B cell (primary cell): ENCODE results near the gene GGCX. TPM values are rescaled to one million over a fixed set of nuclear protein-coding genes. Genes with fewer than 3 reads are reported as not detected.

Experiments used
- ATAC-seq: fragments of 200-7000 bp; cut with Tn5 transposase; one replicate; pipeline ENCODE4 v1.10.0; 2021; ENCODE audit warnings: low read depth, mild to moderate bottlenecking, moderate number of reproducible peaks, moderate library complexity
- CTCF ChIA-PET: fragments of 350-600 bp; sonication (Branson Sonifier 250); formaldehyde crosslinking; loops from one replicate; lab custom pipeline; 2021; ENCODE audit warnings: antibody characterized with exemption, inconsistent platforms; lab: Charles Lee
- POLR2A ChIA-PET: fragments of 350-600 bp; sonication (Branson Sonifier 250); formaldehyde crosslinking; loops from one replicate; lab custom pipeline; 2021; ENCODE audit warnings: antibody characterized with exemption; lab: Charles Lee
- DNase-seq: peaks from one replicate; pipeline ENCODE4 v3.0.0; 2013
- H2AFZ ChIP-seq: 2 replicates; pipeline ENCODE4 v1.6.1; 2012; ENCODE audit warnings: mild to moderate bottlenecking, low read depth, low read length; ENCODE audit not compliant: insufficient read depth, poor library complexity, severe bottlenecking
- H3K27ac ChIP-seq, 2 donors: 1 replicate in 1 of 2; 2 replicates in 1 of 2; pipeline ENCODE4 v1.5.1; 2012 to 2013; ENCODE audit warnings: low read length in 2 of 2, mild to moderate bottlenecking in 2 of 2, moderate library complexity in 1 of 2
- H3K27me3 ChIP-seq, 4 experiments: fragments of 200-600 bp in 1 of 4; sonication (generic) in 1 of 4; replicated peaks in 1 of 4; 1 replicate in 2 of 4; 2 replicates in 2 of 4; pipeline versions ENCODE4 v1.6.1 to v1.7.0; 2013 to 2016; ENCODE audit warnings: low read length in 3 of 4, mild to moderate bottlenecking in 2 of 4, mixed read lengths in 1 of 4, moderate library complexity in 1 of 4; ENCODE audit not compliant: insufficient read depth in 4 of 4, control insufficient read depth in 3 of 4; ENCODE audit errors: control extremely low read depth in 1 of 4
- H3K36me3 ChIP-seq, 2 experiments: replicated peaks in 1 of 2; 1 replicate in 1 of 2; 2 replicates in 1 of 2; pipeline versions ENCODE4 v1.6.1 to v1.7.1; 2013; ENCODE audit warnings: low read length in 1 of 2; ENCODE audit not compliant: insufficient read depth in 2 of 2, control insufficient read depth in 1 of 2; ENCODE audit errors: control extremely low read depth in 1 of 2, extremely low read depth in 1 of 2
- H3K4me1 ChIP-seq, 2 donors: fragments of 200-600 bp in 1 of 2; sonication (generic) in 1 of 2; 1 replicate in 1 of 2; 2 replicates in 1 of 2; pipeline versions ENCODE4 v1.5.1 to v1.6.1; 2013 to 2017; ENCODE audit warnings: low read length in 2 of 2; ENCODE audit not compliant: control insufficient read depth in 2 of 2, insufficient read depth in 2 of 2
- H3K4me2 ChIP-seq: replicated peaks from 2 replicates; pipeline ENCODE3; 2012; ENCODE audit warnings: mild to moderate bottlenecking, low read depth, low read length; ENCODE audit not compliant: poor library complexity, severe bottlenecking
- H3K4me3 ChIP-seq, 5 experiments: fragments of 200-600 bp in 1 of 5; sonication (generic) in 1 of 5; 1 replicate in 3 of 5; 2 replicates in 2 of 5; pipeline versions ENCODE4 v1.5.1 to v1.7.0; 2011 to 2016; ENCODE audit warnings: low read length in 4 of 5, mild to moderate bottlenecking in 4 of 5, low read depth in 2 of 5, control low read depth in 1 of 5, moderate library complexity in 1 of 5; ENCODE audit not compliant: insufficient read depth in 1 of 5; ENCODE audit errors: control extremely low read depth in 1 of 5, extremely low read depth in 1 of 5
- H3K79me2 ChIP-seq: fragments of 200-600 bp; sonication (generic); one replicate; pipeline ENCODE4 v1.6.0; 2016; ENCODE audit warnings: low read length; ENCODE audit not compliant: control insufficient read depth, insufficient read depth
- H3K9ac ChIP-seq: fragments of 200-600 bp; sonication (generic); 2 replicates; pipeline ENCODE4 v1.6.1; 2017; ENCODE audit warnings: mild to moderate bottlenecking, low read length, moderate library complexity
- H3K9me3 ChIP-seq, 3 donors: one replicate each; pipeline versions ENCODE4 v1.6.1 to v1.7.1; 2013; ENCODE audit warnings: low read length in 2 of 3; ENCODE audit not compliant: control insufficient read depth in 2 of 3, insufficient read depth in 1 of 3; ENCODE audit errors: control extremely low read depth in 1 of 3
- H4K20me1 ChIP-seq: 2 replicates; pipeline ENCODE4 v1.6.0; 2012; ENCODE audit warnings: mild to moderate bottlenecking, low read length; ENCODE audit not compliant: insufficient read depth, control insufficient read depth, poor library complexity, severe bottlenecking
- H3K27ac Mint-ChIP-seq: one replicate; pipeline ENCODE4 v1.8.0; 2021; ENCODE audit warnings: mixed read lengths
- H3K27me3 Mint-ChIP-seq: one replicate; pipeline ENCODE4 v1.8.0; 2021; ENCODE audit warnings: mixed read lengths
- H3K4me1 Mint-ChIP-seq: one replicate; pipeline ENCODE4 v1.8.0; 2021; ENCODE audit warnings: mixed read lengths
- H3K4me3 Mint-ChIP-seq: one replicate; pipeline ENCODE4 v1.8.0; 2021; ENCODE audit warnings: mixed read lengths
- H3K9me3 Mint-ChIP-seq: one replicate; pipeline ENCODE4 v1.8.0; 2022; ENCODE audit warnings: mixed read lengths; ENCODE audit not compliant: insufficient read depth
- EZH2 ChIP-seq: IDR thresholded peaks from 2 replicates; pipeline ENCODE4 v1.6.1; 2012; ENCODE audit warnings: borderline replicate concordance, low read depth, mild to moderate bottlenecking, moderate library complexity, low read length; ENCODE audit not compliant: insufficient read depth, poor library complexity, severe bottlenecking
- WGBS: methylation state at CpG from one replicate; pipeline ENCODE4 v1.1.5; 2013; ENCODE audit warnings: missing lambda C conversion rate; ENCODE audit not compliant: insufficient coverage; 5-methylcytosine and 5-hydroxymethylcytosine counted together
- intact Hi-C: fragments of 100-400 bp; cut with micrococcal nuclease; formaldehyde crosslinking; loops from one replicate; pipeline ENCODE4 v1.10.0; 2022
- polyA plus RNA-seq: library from polyadenylated mRNA; depleted of rRNA; stranded (reverse); fragments of >200 nt; gene quantifications from 2 replicates; pipeline ENCODE4 v1.2.3, GENCODE V29; 2012
- total RNA-seq, 2 donors: library from RNA; stranded (reverse); fragments of 120-200 nt in 1 of 2; gene quantifications; 1 replicate in 1 of 2; 2 replicates in 1 of 2; pipeline versions ENCODE4 v1.2.3 to v1.2.4, GENCODE V29; 2013 to 2022
- TF ChIP-seq, protein P1 (sequence below): fragments of 200-600 bp; IDR thresholded peaks from one replicate; pipeline ENCODE4 v1.8.0; 2022; ENCODE audit warnings: antibody characterized with exemption, mild to moderate bottlenecking

Gene GGCX
- total and polyA plus RNA-seq, 2 donors (not counting 1 experiment from before 2014, with no cell fraction given) = 23.5 to 36.8 TPM

DNA sequence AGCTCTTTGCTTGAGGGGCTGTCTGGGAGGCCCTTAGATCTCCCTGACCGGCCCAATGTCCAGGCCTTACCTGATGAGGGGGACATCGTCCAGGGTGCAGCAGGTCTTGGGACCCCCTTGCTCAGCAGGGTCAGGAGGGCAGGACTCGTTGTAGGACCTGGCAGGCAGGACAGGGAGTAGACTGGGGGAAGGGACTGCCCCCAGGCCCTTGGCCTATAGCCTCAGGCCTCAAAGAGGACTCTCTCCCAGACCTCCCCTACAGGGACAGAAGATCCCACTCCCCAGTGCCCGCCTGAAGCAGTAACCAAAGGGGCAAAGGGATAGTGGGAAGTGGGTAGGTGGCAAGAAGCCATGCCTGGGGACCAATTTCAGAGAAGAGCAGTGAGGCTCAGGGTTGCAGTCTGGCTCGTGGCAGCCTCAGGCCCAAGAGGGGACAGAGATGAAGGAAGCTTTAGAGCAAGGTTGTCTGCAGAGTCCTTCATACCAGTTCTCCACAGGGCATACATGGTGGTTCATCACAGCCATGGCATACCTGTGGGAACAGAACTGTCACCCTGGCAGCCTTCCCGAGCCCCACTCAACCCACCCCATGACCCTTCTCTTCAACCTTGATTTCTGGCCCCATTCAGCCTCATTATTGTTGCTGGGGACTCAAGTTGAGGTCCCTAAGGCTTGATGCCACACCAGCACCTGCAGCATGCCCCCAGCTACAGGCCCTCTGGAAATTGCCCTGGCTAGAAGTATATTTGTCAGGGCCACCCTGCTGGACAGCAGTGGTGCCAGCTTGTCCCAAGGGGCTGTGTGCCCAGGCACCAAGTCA lies 39.9 kb upstream of the GGCX start:
- H3K4me2 ChIP-seq = peak overlapping the region; percentile 80
- peak overlapping the region in 1 of 2 donors; percentile 74 for H3K27ac ChIP-seq
- POLR2A ChIA-PET = interaction anchor here (0.6 to 1.0 kb wide), 3 partner anchors 39 to 63 kb away, joined by 3 to 4 read pairs (median 3); partner anchors contain the start of gene MAT2A
- H4K20me1 ChIP-seq = peaks cover 24% of the 10 kb centered on the region
- peak overlapping the region in 1 of 5 experiments; percentile 86 for H3K4me3 ChIP-seq
- H3K27me3 Mint-ChIP-seq = no peaks in the 10 kb centered on the region
- WGBS = 96% methylated on average over 4 of the region's 6 CpGs
- H2AFZ ChIP-seq = no peak overlapping the region
- H3K27me3 ChIP-seq = no peaks in the 10 kb centered on the region
- no peak for TF ChIP-seq EZH2
- TF ChIP-seq, protein P1, sequence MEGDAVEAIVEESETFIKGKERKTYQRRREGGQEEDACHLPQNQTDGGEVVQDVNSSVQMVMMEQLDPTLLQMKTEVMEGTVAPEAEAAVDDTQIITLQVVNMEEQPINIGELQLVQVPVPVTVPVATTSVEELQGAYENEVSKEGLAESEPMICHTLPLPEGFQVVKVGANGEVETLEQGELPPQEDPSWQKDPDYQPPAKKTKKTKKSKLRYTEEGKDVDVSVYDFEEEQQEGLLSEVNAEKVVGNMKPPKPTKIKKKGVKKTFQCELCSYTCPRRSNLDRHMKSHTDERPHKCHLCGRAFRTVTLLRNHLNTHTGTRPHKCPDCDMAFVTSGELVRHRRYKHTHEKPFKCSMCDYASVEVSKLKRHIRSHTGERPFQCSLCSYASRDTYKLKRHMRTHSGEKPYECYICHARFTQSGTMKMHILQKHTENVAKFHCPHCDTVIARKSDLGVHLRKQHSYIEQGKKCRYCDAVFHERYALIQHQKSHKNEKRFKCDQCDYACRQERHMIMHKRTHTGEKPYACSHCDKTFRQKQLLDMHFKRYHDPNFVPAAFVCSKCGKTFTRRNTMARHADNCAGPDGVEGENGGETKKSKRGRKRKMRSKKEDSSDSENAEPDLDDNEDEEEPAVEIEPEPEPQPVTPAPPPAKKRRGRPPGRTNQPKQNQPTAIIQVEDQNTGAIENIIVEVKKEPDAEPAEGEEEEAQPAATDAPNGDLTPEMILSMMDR = no peak
- H3K79me2 ChIP-seq = peaks cover 31% of the 10 kb centered on the region
- peak overlapping the region; percentile 90 for H3K4me3 Mint-ChIP-seq
- intact Hi-C loops = loop anchor here (5.0 kb wide), 1 partner anchor 209 kb away; no protein-coding TSS in a partner anchor
- peaks cover 34% of the 10 kb centered on the region for H3K4me1 Mint-ChIP-seq
- H3K27ac Mint-ChIP-seq = peak overlapping the region; percentile 89
- H3K9me3 ChIP-seq = no peaks in the 10 kb centered on the region
- CTCF ChIA-PET = interaction anchor here (1.1 to 1.9 kb wide), 6 partner anchors 10 to 57 kb away, joined by 3 to 7 read pairs (median 4); no protein-coding TSS in a partner anchor
- peak overlapping the region; percentile 71 for H3K9ac ChIP-seq
- no peak for DNase-seq
- ATAC-seq = no peak
- no peaks in the 10 kb centered on the region for H3K9me3 Mint-ChIP-seq
- H3K4me1 ChIP-seq = peaks cover 24 to 34% of the 10 kb centered on the region in 2 donors
- H3K36me3 ChIP-seq = peaks cover 0 to 32% of the 10 kb centered on the region in 2 experiments

DNA sequence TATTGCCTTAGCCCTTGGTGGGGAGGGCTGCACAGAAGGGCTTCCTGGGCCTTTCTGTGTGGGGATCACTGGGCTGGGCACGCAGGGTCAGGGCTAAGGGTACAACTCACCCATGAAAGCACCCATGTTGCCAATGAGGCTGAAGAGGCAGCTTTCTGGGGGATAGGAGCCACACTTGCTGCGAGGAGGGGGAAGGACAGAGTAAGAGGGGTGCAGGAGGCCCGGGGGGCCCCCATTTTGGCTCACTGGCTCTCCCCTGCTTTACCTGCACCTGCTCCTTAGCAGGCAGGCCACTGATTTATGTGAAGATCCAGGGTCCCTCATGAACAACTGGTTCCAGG lies 38.9 kb upstream of the GGCX start:
- Mint-ChIP-seq H3K4me1 (peaks cover 38% of the 10 kb centered on the region), H3K27ac (peak overlapping the region; percentile 26), H3K9me3 (no peaks in the 10 kb centered on the region), H3K27me3 (no peaks in the 10 kb centered on the region), H3K4me3 (no peak overlapping the region)
- Histone ChIP-seq H3K9ac (no peak overlapping the region), H3K4me3 (no peak overlapping the region), H3K36me3 (peaks cover 0 to 28% of the 10 kb centered on the region in 2 experiments), H3K9me3 (no peaks in the 10 kb centered on the region), H4K20me1 (peaks cover 23% of the 10 kb centered on the region), H3K79me2 (peaks cover 41% of the 10 kb centered on the region), H3K27ac (no peak overlapping the region), H3K4me1 (peaks cover 25 to 35% of the 10 kb centered on the region in 2 donors), H3K27me3 (no peaks in the 10 kb centered on the region), H2AFZ (no peak overlapping the region), H3K4me2 (no peak overlapping the region)
- DNase-seq (no peak), ATAC-seq (no peak)
- POLR2A ChIA-PET = interaction anchor here (1.0 kb wide), 1 partner anchor 47 kb away, joined by 3 read pairs; no protein-coding TSS in a partner anchor
- TF ChIP-seq EZH2 = no peak
- TF ChIP-seq, protein P1 = no peak
- 87% methylated on average over 3 of the region's 3 CpGs for WGBS
- CTCF ChIA-PET = interaction anchor here (1.4 to 1.9 kb wide), 3 partner anchors 9 to 37 kb away, joined by 3 to 7 read pairs (median 6); no protein-coding TSS in a partner anchor
- intact Hi-C loops = loop anchor here (5.0 kb wide), 1 partner anchor 208 kb away; no protein-coding TSS in a partner anchor
